NCI-H1105 (cell line): Measurements from ENCODE around the gene HNF1A.
A peak's percentile ranks its signal among the peaks of the same experiment; 100 is the strongest.
"Not testable (repeated sequence)": the region's sequence is repeated elsewhere in the genome, so short reads cannot be mapped to it uniquely, and the experiment has no call there.

Source experiments
- DNase-seq: peaks from one replicate; lab custom pipeline; 2025; lab: John Stamatoyannopoulos, UW

HNF1A gene

DNA sequence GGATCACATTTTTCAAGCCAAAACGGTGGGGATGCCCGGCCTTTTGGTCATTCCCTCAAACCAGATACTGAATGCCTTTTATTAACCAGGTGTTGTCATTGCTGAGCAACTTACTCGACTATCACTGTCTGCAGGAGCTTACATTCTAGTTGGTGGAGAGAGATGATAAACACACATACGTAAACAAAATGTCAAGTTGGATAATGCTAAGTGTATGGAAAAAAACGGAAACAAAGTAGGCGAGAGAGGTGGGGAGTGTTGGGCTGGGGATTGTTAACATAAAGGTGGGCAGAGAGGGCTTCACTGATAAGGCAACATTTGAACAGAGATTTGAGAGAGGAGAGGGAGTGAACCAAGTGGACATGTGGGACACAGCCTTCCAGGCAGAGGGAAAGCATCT, 33.5 kb downstream of the HNF1A start:
- DNase-seq, result no peak

DNA sequence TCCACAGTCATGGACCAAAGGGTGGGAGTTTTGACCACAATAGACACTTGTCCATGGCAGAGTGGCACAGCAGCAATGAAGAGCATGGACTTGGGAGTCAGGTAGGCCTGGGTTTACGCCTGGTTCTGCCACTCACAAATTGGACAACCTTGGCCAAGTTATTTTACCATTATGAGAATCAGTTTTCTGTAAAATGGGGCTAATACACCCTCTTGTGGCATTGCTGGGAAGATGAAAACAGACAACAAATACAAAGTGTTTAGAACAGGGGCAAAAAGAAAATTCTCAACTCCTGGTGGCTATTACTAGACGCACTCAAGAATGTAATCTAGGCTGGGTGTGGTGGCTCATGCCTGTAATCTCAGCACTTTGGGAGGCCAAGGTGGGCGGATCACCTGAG, 35.4 kb downstream of the HNF1A start:
- DNase-seq, result no peak

DNA sequence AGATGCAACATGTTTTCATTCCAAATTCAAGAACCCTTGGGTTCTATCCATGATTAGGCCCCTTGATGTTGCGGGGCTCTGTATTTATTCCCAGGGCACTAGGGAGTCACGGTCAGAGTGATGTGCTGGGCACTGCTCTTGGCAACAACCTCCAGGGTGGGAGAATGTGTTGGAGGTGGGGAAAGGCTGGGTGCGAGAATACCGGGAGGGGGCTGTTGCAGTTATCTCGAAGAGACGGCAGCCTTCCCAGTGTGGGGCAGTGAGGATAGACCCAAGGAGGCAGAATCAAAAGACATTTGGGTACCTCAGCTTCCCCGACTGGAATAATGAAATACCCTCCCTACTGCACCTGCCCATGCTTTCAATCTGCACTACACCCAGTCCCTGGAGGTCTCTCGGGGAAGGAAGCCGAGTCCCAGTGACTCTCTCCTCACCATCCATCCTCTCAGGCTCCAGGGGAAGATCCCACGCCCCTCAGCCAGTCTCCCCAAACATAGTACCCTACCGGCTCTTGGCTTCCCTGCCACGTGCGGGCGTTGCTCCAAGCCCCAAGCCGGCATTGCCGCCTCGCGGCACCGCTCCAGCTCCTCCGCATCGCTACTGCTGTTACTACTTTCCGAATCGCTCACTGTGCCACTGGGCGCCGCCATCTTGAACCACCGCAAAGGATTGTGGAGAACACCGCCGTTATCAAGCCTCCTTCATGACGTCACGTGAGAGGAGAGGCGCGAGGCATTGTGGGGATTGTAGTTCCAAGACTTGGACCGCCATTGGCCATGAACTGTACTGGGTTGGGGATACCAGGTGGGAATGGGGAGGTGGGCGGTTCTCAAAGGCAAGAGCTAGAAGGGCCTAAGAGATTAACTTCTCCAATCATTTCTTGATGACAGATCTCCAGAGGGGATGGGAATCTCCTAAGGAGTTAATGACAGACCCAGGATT, 37.8 kb downstream of the HNF1A start, which contains the start of gene C12orf43:
C12orf43 (minus strand) TSS at position 663 of the 942 bp plus-strand sequence; CDS start at position 650, 13 bp downstream.
- peak; percentile 91 for DNase-seq

DNA sequence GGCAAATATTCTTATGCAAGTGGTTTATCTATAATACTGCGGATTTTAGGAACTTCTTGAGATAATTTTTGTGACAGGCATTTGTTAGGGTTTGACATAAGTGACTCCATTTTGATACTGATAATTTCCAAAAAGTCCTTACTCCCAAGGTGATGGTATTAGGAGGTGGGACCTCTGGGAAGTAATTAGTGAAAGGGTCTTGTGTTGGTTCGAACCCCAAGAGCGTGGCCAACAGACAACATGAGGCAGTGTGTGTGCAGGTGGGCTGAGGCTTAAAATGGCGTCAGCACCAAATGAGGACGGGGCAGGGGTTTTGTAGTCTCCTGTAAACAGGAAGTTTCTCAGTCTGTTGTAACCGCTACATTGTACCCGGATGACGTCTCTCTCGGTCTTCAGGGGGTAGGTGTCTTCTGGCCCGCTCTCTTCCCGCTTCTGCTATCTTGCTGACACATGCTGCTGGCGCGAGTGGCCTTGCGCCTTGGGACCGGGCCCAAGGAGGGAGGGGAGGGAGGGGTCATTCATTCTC, 39.7 kb downstream of the HNF1A start:
- no peak for DNase-seq

DNA sequence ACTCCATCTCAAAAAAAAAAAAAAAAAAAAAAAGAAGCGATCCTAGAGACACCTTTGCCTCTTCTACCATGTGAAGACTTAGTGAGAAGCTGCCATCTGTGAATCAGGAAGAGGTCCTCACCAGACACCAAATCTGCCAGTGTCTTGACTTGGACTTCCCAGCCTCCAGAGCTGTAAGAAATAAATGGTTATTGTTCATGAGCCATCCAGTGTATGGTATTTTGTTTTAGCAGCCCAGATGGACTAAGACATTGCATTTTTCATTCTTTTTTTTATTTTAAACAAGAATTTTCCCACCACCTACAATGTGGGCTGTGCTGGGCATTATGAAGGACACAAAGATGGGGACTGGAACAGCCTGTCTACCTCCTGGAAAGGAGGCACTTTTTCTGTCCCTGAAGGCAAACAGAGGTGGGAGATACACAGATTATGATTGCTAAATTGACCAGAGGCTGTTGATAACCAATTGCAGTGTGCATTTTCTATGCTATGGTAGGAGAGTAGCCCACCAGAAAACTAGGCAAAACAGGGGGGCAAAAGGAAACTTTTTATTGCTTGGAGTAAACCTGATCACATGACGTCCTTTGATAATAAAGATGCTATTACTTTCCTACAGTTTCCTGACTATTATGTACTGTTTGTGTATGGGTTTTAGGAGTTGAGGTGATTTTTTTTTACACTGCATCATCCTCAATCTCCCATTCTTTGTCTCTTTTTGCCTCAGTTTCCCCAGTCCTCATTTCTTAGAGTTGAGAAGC, 40.7 kb downstream of the HNF1A start:
- no peak for DNase-seq

DNA sequence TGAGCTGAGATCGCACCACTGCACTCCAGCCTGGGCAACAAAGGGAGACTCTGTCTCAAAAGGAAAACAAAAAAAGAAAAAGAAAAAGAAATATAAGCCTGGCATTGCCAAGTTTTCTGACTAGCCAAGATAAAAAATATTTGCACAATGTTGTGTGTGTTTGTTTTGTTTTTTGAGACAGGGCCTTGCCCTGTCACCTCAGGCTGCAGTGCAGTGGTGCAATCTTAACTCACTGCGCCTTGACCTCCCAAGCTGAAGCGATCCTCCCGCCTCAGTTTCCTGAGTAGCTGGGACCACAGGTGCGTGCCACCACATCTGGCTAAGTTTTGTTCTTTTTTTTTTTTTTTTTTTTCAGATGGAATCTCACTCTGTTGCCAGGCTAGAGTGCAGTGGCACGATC, 43.4 kb downstream of the HNF1A start:
- DNase-seq, result no peak

DNA sequence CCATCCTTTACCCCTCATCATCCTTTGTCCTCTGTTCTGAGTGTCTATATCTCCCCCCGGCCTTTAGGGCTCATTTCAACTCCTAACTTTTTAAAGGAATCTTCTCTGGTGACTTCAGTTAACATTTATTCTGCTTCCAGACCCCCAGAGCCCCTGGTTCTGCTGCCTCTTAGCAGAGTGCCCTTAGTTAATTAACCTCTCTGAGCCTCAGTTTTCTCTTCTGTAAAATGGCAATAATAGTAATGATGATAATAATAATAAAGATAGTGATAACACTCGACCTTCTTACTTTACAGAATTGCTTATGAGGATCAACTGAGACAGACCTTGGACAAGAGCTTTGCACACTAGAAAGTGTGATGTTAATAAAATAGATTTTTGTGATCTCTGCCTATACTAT, 44.4 kb downstream of the HNF1A start:
- DNase-seq, result no peak

DNA sequence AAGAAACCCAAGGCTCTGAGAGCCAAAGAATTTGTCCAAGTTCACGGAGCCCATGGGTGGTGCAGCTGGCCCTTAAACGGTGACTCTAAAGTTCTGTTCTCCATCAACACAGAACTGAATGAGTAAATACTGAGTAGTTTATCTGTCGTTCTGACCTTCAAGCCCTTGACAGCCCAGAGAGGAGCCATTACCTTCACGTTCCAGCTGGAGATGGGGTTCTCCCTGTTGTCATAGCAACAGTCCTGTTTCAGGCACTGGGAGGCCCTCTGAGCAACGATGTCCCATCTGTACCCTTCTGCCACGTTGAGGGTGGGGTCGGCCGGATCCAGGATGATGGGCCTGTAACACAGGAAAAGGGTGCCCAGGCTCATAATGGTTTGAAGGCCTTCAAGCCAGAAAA, 45.5 kb downstream of the HNF1A start:
- no peak for DNase-seq

DNA sequence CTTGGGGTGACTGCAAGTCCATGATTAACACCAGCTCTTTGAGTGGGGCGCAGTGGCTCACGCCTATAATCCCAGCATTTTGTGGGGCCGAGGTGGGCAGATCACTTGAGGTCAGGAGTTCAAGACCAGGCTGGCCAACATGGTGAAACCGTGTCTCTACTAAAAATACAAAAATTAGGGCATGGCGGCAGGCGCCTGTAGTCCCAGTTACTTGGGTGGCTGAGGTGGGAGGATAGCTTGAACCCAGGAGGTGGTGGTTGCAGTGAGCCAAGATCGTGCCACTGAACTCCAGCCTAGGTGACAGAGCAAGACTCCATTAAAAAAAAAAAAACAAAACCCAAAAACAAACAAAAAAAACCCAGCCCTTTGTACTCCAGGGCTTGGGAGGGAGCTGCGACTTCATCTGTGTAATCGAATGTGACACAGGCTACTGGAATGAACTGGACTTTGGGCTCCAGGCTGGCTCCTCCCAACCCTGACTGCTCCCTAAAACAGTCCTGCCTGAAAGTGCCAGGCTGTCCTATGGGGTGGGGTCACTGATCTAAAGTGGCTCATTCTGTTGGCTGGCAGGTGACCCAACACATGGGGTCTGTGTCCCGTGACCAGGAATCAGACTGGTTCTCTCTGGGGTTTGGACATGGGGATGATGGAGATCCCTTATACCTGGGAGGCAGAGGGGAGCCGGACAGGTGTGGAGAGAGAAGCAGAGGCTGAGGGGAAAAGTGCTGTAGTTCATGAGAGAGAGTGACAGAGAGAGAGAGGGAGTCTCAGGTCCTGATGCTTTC, 47.3 kb downstream of the HNF1A start:
- DNase-seq, result no peak

DNA sequence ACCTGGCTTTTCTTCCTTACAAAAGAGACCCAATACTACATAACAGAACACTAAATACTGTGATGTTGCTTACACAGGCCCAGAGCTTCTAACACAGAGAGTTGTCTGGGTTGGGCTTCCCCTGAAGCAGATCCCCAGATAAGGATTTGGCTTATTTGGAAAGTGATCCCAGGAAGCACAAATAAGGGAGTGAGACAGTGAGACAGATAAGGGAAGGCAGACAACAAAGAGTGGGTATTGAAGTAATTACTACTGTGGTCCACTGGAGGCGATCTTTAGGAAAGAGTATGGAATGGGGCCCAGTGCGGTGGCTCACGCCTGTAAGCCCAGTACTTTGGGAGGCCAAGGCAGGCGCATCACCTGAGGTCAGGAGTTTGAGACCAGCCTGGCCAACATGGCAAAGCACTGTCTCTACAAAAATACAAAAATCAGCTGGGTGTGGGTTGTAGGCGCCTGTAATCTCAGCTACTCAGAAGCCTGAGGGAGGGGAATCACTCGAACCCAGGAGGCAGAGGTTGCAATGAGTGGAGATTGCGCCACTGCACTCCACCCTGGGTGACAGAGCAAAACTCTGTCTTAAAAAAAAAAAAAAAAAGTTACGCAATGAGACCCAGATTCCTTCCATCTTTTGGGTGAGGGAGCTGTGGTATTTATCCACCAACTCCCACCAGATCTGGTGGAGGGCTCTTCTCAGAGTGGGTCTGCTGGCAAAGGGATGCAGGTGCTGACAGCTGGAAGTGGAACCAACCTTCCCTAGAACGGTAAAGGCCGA, 48.1 kb downstream of the HNF1A start:
- no peak for DNase-seq

DNA sequence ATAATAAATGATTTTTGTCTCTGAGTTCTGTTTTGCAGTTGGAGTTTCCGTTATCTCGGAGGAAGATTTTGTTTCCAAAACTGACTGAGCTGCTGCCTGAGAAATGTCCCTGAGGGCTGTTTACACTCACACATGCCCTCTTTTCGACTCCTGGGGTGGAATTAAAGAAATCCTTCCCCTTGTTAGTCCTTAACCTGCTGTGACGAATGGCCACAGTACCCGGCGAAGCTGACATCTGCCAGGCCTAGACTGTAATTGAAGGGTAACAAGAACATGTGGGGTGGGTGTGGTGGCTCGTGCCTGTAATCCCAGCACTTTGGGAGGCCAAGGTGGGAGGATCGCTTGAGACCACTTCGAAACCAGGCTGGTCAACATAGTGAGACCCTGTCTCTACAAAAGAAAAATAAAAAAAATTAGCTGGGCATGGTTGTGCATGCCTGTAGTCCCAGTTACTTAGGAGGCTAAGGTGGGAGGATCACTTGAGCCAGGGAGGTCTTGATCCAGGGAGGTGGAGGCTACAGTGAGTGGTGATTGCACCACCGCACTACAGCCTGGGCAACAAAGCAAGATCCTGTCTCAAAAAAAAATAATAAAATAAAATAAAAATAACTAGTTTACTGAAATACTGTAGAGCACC, 52.4 kb downstream of the HNF1A start:
- no peak for DNase-seq

DNA sequence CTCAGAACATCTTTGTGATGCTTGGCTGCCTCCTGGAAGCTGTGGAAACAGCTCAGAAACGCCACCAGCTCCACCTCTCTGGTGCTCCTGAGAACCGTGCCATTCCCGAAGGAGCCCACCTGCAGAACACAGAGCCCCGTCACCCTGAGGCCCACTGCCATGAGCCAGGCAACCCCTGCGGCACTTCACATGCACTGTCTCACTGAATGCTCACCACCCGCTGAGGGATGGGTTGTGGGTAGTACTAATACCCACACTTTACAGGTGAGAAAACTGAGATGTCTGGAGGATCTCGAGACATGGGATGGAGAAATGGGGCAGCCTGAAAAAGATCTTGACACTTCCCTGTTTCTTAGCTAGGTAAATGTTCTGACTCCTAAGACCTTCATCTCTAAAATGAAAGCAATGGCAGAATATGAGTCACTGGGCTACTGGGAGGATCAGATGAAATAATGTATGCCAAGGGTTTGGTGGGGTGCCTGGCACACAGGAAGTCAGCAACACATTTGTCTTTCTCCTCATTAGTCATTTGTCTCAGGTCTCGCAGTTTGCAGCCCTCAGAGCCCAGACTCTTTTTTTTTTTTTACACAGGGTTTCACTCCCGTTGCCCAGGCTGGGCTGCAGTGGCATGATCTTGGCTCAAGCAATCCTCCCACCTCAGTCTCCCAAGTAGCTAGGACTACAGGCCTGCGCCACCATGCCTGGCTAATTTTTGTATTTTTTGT, 55.4 kb downstream of the HNF1A start:
- DNase-seq, result no peak

DNA sequence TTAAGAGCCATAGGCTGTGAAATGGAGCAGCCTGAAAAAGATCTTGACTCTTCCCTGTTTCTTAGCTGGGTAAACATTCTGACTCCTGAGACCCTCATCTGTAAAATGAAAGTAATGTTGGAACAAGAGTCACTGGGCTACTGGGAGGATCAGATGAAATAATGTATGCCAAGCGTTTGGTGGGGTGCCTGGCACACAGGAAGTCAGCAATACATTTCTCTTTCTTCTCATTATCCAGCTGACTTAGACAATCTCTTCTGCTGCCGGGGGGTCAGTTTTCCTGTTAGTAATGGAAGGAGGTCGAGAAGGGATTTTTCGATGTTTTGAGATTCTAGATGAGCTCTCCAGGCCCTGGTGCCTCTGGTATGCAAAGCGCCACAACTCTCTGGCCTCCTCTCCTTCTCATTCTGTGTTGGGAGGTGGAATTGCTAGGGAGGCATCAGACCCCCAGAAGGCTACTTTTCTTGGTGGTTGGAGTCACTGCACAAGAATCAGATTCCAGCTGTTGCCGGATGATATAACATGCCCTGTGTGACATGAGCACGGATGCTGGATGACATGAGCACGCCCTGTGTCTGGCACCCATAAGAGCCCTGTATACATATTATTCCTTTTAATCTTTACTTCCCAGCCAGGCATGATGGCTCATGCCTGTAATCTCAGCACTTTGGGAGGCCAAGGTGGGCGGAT, 56.4 kb downstream of the HNF1A start:
- no peak for DNase-seq

DNA sequence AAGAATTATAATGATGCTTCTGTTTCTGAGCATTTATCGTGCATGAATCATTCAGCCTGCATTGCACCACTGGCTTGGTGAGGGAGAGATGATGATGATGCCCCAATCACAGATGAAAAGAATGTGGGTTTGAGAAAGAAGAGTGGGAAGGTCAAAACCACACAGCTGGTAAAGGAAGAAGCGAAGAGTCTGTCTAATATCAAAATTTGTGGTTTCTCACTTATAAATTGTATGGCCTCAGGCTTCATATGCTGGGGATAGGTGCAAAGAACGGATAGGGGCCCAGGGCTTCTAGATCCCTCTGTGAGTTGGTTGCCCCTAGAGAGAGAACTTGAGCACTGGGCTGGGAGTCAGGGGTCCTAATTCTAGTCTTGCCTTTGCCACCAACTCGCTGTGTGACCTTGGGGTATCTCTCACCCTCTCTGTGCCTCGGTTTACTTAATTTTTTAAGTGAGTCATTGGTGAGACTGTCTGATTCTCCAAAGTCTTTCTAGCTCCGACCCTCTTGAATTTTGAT, 58.5 kb downstream of the HNF1A start:
- DNase-seq, result no peak

DNA sequence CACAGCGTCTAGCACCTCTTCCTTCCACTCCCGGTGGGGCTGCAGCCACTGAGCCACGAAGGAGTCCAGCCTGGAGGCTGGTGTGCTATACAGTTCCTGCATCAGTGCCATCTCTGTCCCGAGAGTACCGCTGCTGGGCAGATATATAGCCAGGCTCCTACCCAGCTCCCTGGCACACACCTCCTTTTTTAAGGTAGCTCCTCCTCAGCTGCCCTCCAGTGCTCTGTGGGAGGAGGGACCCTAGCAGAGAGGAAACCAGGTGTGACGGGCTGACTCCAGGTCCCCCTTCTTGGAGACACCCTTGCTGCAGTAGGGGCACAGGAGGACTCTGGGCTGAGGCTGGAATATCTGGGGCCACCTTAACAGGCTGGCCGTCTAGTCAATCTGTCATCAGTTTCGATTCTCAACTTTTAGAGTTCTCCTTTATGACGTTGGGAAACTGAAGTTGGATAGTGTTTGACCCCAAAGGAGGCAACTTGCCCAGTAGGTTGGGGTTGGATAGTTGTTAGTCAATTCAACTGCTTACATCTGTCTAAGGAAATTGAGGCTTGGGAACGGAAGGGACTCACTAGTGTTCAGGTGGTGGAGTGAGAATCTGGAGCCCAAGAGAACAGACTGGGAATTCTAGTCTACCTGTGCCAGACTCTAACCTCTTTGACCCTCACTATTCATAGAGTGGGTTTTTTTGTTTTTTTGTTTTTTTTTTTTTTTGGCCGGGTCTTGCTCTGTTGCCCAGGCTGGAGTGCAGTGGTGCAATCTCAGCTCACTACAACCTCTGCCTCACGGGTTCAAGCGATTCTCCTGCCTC, 60.7 kb downstream of the HNF1A start, which contains the start of gene OASL:
OASL (minus strand) TSS at position 386 of the 808 bp plus-strand sequence; CDS start at position 111, 275 bp downstream.
- DNase-seq, result no peak

DNA sequence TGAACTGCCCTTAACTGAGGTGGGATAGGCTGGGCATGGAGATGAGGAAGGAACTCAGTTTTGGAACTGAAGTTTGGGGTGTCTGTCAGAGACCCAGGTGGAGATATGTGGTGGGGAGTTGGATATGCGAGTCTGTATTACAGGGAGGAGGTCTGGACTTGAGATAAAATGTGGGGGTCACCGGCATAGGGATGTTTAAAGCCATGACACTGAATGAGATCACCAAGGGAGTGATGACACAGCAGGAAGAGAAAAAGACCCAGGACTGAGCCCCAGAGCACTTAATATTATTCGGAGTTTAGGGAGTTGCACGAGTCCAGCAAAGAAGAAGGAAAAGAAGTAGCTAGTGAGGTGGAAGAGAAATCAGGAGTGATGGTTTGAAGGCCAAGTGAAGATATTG, 64.7 kb downstream of the HNF1A start:
- DNase-seq, result no peak

DNA sequence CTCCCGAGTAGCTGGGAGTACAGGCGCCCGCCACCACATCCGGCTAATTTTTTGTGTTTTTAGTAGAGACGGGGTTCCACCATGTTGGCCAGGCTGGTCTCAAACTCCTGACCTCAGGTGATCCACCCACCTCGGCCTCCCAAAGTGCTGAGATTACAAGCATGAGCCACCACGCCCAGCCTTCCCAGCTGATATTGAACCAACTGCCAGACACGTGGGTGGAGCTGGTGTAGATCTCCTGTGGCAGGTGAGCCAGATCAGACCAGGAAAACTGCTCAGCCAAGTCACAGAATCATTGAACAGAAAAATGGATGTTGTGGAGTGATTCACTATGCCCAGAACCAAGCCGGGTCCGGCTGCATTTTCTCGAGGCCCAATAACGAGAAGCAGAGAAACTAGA, 69.1 kb downstream of the HNF1A start:
- DNase-seq, result not testable (repeated sequence)

DNA sequence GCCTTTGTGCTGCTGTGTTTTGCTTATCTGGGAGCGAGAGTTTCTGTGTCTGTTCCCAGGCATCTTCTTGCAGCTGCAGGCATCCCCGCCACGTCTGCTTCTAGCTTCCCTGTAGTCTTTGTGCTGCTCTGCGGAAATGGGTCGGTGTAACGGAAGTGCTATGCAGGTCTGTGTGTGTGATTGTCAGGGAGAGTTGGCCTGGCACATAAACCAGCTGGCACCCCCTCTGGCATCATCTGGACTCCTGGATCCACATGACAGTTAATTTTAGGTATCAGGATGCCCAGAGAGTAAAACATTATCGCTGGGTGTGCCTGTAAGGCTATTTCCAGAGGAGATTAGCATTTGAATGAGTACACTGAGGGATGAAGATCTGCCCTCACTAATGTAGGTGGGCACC, 70.1 kb downstream of the HNF1A start:
- no peak for DNase-seq
